ENCODE measurements around the gene SPATA1.

DNA sequence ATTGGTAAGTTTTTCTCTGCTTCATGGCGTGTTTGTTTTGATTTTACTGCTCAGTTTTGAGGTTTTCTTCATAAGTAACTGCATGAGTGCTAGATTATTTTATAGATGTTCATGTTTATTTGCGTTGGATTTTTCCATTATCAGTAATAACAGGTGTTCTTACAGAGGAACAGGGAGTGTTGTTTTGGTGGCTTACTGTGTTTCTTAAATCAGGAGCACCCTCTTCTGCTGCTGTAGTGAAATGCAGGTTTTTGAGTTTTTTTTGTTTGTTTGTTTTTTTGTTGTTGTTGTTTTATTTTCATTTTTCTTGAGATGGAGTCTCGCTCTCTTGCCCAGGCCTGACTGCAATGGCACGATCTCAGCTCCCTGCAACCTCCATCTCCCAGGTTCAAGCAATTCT, 35.5 kb downstream of the SPATA1 start:
- no peak for TF ChIP-seq EZH2 (IDR thresholded peaks at IDR 0.05; ENCODE audit: low read length, missing control alignments)
- TF ChIP-seq CTCF (conservative IDR thresholded peaks at IDR 0.05 in 1 of 2, IDR thresholded peaks at IDR 0.05 in 1 of 2; ENCODE audit: low read depth in 1 of 2, low read length in 2 of 2) = peak in 1 of 2 donors; percentile 11

All from fibroblast of lung (primary cell).